Lung (tissue), 12 donors: ENCODE measurements around the gene HBA2. TPM values are rescaled to one million over a fixed set of nuclear protein-coding genes. Genes with fewer than 3 reads are reported as not detected.
"Not testable (repeated sequence)": the region's sequence is repeated elsewhere in the genome, so short reads cannot be mapped to it uniquely, and the experiment has no call there.

Experiments
- ATAC-seq: fragments of 200-7000 bp; cut with Tn5 transposase; one replicate; pipeline ENCODE4 v1.9.1; 2020; ENCODE audit warnings: moderate number of reproducible peaks; ENCODE audit not compliant: insufficient read depth, low FRiP score
- DNase-seq, 3 donors: peaks; one replicate each; pipeline ENCODE4 v3.0.0-alpha.2; 2013 to 2017
- H3K27ac ChIP-seq, 2 donors: one replicate each; pipeline ENCODE4 v1.5.1; 2013; ENCODE audit warnings: mild to moderate bottlenecking in 2 of 2, moderate library complexity in 2 of 2, control low read depth in 1 of 2, inconsistent platforms in 1 of 2, low read depth in 1 of 2, low read length in 1 of 2
- H3K27me3 ChIP-seq, 3 donors: one replicate each; pipeline ENCODE4 v1.5.1; 2013; ENCODE audit warnings: low read length in 2 of 3; ENCODE audit not compliant: control insufficient read depth in 3 of 3, insufficient read depth in 3 of 3
- H3K36me3 ChIP-seq, 4 donors: one replicate each; pipeline ENCODE4 v1.5.1; 2013; ENCODE audit warnings: low read length in 4 of 4, mild to moderate bottlenecking in 1 of 4, moderate library complexity in 1 of 4; ENCODE audit not compliant: control insufficient read depth in 4 of 4, insufficient read depth in 4 of 4
- H3K4me1 ChIP-seq, 5 donors: one replicate each; pipeline ENCODE4 v1.5.1; 2013; ENCODE audit warnings: low read length in 5 of 5, mild to moderate bottlenecking in 2 of 5, moderate library complexity in 1 of 5; ENCODE audit not compliant: control insufficient read depth in 5 of 5, insufficient read depth in 5 of 5
- H3K4me3 ChIP-seq: one replicate; pipeline ENCODE4 v1.5.1; 2013; ENCODE audit warnings: mild to moderate bottlenecking, control low read depth, moderate library complexity
- H3K9ac ChIP-seq, 2 donors: one replicate each; pipeline ENCODE4 v1.5.1; 2013; ENCODE audit warnings: low read length in 2 of 2, control low read depth in 1 of 2; ENCODE audit not compliant: insufficient read depth in 1 of 2
- H3K9me3 ChIP-seq, 4 donors: one replicate each; pipeline ENCODE4 v1.5.1; 2013; ENCODE audit warnings: low read length in 3 of 4, mild to moderate bottlenecking in 1 of 4, moderate library complexity in 1 of 4; ENCODE audit not compliant: control insufficient read depth in 4 of 4, insufficient read depth in 3 of 4
- CTCF ChIP-seq: IDR thresholded peaks from 2 replicates; pipeline ENCODE4 v1.5.1; 2012; ENCODE audit warnings: mild to moderate bottlenecking; ENCODE audit errors: control extremely low read depth, extremely low read depth
- WGBS, 2 donors: extraction: QIAGEN DNeasy Blood & Tissue Kit; methylation state at CpG; one replicate each; pipeline ENCODE4 v1.1.7; 2013; 5-methylcytosine and 5-hydroxymethylcytosine counted together
- polyA plus RNA-seq, 2 donors: library from polyadenylated mRNA; stranded (reverse); fragments of 200-250 nt; gene quantifications; one replicate each; pipeline ENCODE4 v1.2.1, GENCODE V29; 2013
- total RNA-seq, 2 donors: library from RNA; depleted of rRNA in 1 of 2; stranded (reverse); fragments of >200 nt in 1 of 2; gene quantifications; one replicate each; pipeline ENCODE4 v1.2.1, GENCODE V29; 2014 to 2021
- donor health status: control.
- donor health status: control.
- donor health status: Bipolar disorder and iron deficiency.
- donor health status: healthy.
- donor health status: DM: yes; HTN: yes; CAD: no.

Gene HBA2
- total and polyA plus RNA-seq, 4 donors = 126 to 4,737 (median 822) TPM

GRCh38 chr16:203246-203645, 30.6 kb downstream of the HBA2 start:
- 98 to 99% methylated on average over 4 of the region's 4 CpGs for WGBS, 2 donors
- Histone ChIP-seq H3K27ac (no peak overlapping the region), H3K4me1 (no peaks in the 10 kb centered on the region), H3K27me3 (no peaks in the 10 kb centered on the region), H3K4me3 (no peak overlapping the region), H3K9ac (no peak overlapping the region), H3K36me3 (peaks cover 38 to 58% (median 44%) of the 10 kb centered on the region in 4 donors), H3K9me3 (no peaks in the 10 kb centered on the region)
- no peak for TF ChIP-seq CTCF
- ATAC-seq (no peak), DNase-seq (no peak)

GRCh38 chr16:204046-204445, 31.4 kb downstream of the HBA2 start:
- WGBS, 2 donors = 97% methylated on average over 9 of the region's 9 CpGs
- DNase-seq, H3K9me3 ChIP-seq, H3K4me1 ChIP-seq, H3K4me3 ChIP-seq, H3K9ac ChIP-seq, H3K27me3 ChIP-seq, H3K27ac ChIP-seq, ATAC-seq: not testable (repeated sequence)
- peaks cover 31 to 53% (median 40%) of the 10 kb centered on the region in 4 donors for H3K36me3 ChIP-seq

- ATAC-seq, H3K9me3 ChIP-seq, H3K4me3 ChIP-seq, DNase-seq, H3K9ac ChIP-seq, H3K27ac ChIP-seq, H3K27me3 ChIP-seq, H3K4me1 ChIP-seq: not testable (repeated sequence)
- 90 to 98% methylated on average over 4 of the region's 4 CpGs for WGBS, 2 donors
- peaks cover 23 to 43% (median 34%) of the 10 kb centered on the region in 4 donors for H3K36me3 ChIP-seq
Observed at GRCh38 chr16:209359-209758, 36.7 kb downstream of the HBA2 start.

- peaks cover 15 to 42% (median 24%) of the 10 kb centered on the region in 4 donors for H3K36me3 ChIP-seq
- not testable (repeated sequence) for ATAC-seq, H3K27me3 ChIP-seq, H3K9ac ChIP-seq, H3K27ac ChIP-seq, H3K9me3 ChIP-seq, DNase-seq, H3K4me3 ChIP-seq, H3K4me1 ChIP-seq
- WGBS, 2 donors = 94% methylated on average over 14 of the region's 14 CpGs
Observed at GRCh38 chr16:211631-212180, 39.0 kb downstream of the HBA2 start.

- TF ChIP-seq CTCF = no peak
- H3K4me3 ChIP-seq = no peak overlapping the region
- WGBS, 2 donors = 96 to 98% methylated on average over 3 of the region's 3 CpGs
- no peaks in the 10 kb centered on the region for H3K9me3 ChIP-seq
- no peak overlapping the region for H3K27ac ChIP-seq
- no peaks in the 10 kb centered on the region for H3K27me3 ChIP-seq
- H3K36me3 ChIP-seq = peaks cover 14 to 39% (median 28%) of the 10 kb centered on the region in 4 donors
- DNase-seq = no peak
- peaks cover 0 to 4% (median 0%) of the 10 kb centered on the region in 5 donors for H3K4me1 ChIP-seq
- H3K9ac ChIP-seq = no peak overlapping the region
- no peak for ATAC-seq
Observed at GRCh38 chr16:212999-213398, 40.3 kb downstream of the HBA2 start.
